ENCODE results near the gene PLCB1. TPM values are rescaled to one million over a fixed set of nuclear protein-coding genes. Genes with fewer than 3 reads are reported as not detected.

The PLCB1 gene
- total RNA-seq, 1 experiment from 2014 or later, result 11.3 TPM

DNA sequence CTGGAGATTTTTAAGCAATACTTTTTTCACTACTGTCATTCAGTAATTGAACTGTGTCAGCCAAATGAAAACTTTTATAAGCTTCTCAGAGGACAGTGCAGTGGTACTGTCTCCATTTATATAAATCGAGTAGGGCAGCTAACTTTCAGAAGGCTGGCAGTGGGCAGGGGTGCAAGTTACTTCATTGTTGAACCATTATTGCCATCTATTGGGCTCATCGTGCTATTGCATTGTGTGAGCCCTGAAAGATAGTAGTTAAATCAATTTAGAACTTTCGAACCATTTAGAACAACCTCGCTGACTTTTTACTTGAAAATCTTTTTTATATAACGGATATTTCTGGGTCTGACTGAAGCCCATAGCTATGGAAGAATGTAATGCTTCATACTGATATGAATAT, 589.0 kb downstream of the PLCB1 start:
- ChIA-PET POLR2A (interaction anchor here (0.6 kb wide), 2 partner anchors 329 to 784 kb away, joined by 4 to 5 read pairs; no protein-coding TSS in a partner anchor), CTCF (interaction anchor here (0.6 to 4.2 kb wide), 26 partner anchors 9 to 785 kb away, joined by 3 to 51 read pairs (median 3); no protein-coding TSS in a partner anchor)
- Mint-ChIP-seq H3K4me1 (no peaks in the 10 kb centered on the region), H3K27me3 (ENCODE audit: low read depth) (no peaks in the 10 kb centered on the region), H3K36me3 (no peaks in the 10 kb centered on the region; the same call in 1 of the 2 replicates), H3K4me3 (no peak overlapping the region), H3K27ac (no peak overlapping the region), H3K9me3 (no peaks in the 10 kb centered on the region)
- DNase-seq (ENCODE audit: low spot score) (peak; percentile 40), ATAC-seq (peak; percentile 82)
- TF ChIP-seq ZNF138 (CRISPR knock-in tag; conservative IDR thresholded peaks at IDR 0.05) (no peak), CTCF (IDR thresholded peaks at IDR 0.05) (peak; percentile 56)

GRCh38 chr20:8722277-8722928, 590.3 kb downstream of the PLCB1 start:
- H3K4me1 Mint-ChIP-seq, result no peaks in the 10 kb centered on the region
- H3K27me3 Mint-ChIP-seq (ENCODE audit: low read depth), result no peaks in the 10 kb centered on the region
- POLR2A ChIA-PET, result interaction anchor here (0.6 kb wide), 2 partner anchors 675 to 786 kb away, joined by 3 to 6 read pairs; no protein-coding TSS in a partner anchor
- DNase-seq (ENCODE audit: low spot score) (peak; percentile 22), ATAC-seq (peak; percentile 86)
- no peaks in the 10 kb centered on the region for H3K9me3 Mint-ChIP-seq
- H3K4me3 Mint-ChIP-seq, result no peak overlapping the region
- H3K36me3 Mint-ChIP-seq, result no peaks in the 10 kb centered on the region; the same call in 1 of the 2 replicates
- CTCF ChIA-PET, result interaction anchor here (0.6 to 4.2 kb wide), 51 partner anchors 8 to 856 kb away, joined by 3 to 51 read pairs (median 4); partner anchors contain the start of genes PLCB1 and TMX4
- no peak overlapping the region for H3K27ac Mint-ChIP-seq
- no peak for TF ChIP-seq ZNF317 (CRISPR knock-in tag; IDR thresholded peaks at IDR 0.05; ENCODE audit: borderline replicate concordance, low read depth)
- peak; percentile 69 for TF ChIP-seq CTCF (IDR thresholded peaks at IDR 0.05)
- TF ChIP-seq, protein P1, sequence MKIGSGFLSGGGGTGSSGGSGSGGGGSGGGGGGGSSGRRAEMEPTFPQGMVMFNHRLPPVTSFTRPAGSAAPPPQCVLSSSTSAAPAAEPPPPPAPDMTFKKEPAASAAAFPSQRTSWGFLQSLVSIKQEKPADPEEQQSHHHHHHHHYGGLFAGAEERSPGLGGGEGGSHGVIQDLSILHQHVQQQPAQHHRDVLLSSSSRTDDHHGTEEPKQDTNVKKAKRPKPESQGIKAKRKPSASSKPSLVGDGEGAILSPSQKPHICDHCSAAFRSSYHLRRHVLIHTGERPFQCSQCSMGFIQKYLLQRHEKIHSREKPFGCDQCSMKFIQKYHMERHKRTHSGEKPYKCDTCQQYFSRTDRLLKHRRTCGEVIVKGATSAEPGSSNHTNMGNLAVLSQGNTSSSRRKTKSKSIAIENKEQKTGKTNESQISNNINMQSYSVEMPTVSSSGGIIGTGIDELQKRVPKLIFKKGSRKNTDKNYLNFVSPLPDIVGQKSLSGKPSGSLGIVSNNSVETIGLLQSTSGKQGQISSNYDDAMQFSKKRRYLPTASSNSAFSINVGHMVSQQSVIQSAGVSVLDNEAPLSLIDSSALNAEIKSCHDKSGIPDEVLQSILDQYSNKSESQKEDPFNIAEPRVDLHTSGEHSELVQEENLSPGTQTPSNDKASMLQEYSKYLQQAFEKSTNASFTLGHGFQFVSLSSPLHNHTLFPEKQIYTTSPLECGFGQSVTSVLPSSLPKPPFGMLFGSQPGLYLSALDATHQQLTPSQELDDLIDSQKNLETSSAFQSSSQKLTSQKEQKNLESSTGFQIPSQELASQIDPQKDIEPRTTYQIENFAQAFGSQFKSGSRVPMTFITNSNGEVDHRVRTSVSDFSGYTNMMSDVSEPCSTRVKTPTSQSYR (CRISPR knock-in tag; IDR thresholded peaks at IDR 0.05), result no peak
- no peak for TF ChIP-seq OVOL2 (CRISPR knock-in tag; IDR thresholded peaks at IDR 0.05; ENCODE audit: borderline replicate concordance)
- no peak for TF ChIP-seq ZNF232 (CRISPR knock-in tag; IDR thresholded peaks at IDR 0.05)
- no peak for TF ChIP-seq ZNF396 (CRISPR knock-in tag; IDR thresholded peaks at IDR 0.05; ENCODE audit: borderline replicate concordance)
- no peak for TF ChIP-seq FOXK1 (CRISPR knock-in tag; IDR thresholded peaks at IDR 0.05)
- TF ChIP-seq, protein P2, sequence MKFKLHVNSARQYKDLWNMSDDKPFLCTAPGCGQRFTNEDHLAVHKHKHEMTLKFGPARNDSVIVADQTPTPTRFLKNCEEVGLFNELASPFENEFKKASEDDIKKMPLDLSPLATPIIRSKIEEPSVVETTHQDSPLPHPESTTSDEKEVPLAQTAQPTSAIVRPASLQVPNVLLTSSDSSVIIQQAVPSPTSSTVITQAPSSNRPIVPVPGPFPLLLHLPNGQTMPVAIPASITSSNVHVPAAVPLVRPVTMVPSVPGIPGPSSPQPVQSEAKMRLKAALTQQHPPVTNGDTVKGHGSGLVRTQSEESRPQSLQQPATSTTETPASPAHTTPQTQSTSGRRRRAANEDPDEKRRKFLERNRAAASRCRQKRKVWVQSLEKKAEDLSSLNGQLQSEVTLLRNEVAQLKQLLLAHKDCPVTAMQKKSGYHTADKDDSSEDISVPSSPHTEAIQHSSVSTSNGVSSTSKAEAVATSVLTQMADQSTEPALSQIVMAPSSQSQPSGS (CRISPR knock-in tag; IDR thresholded peaks at IDR 0.05; ENCODE audit: borderline replicate concordance, low read depth), result no peak
- TF ChIP-seq TEAD1 (CRISPR knock-in tag; IDR thresholded peaks at IDR 0.05), result 0 out of 2 replicates have a peak, but pooled peaks have one; percentile 20
- no peak for TF ChIP-seq ZNF263 (CRISPR knock-in tag; IDR thresholded peaks at IDR 0.05; ENCODE audit: low read depth)
- no peak for TF ChIP-seq ESRRA (CRISPR knock-in tag; IDR thresholded peaks at IDR 0.05; ENCODE audit: borderline replicate concordance)
- TF ChIP-seq USF1 (CRISPR knock-in tag; IDR thresholded peaks at IDR 0.05), result no peak
- TF ChIP-seq E2F5 (CRISPR knock-in tag; IDR thresholded peaks at IDR 0.05), result no peak
- TF ChIP-seq SMAD4 (CRISPR knock-in tag; IDR thresholded peaks at IDR 0.05), result no peak
- no peak for TF ChIP-seq ATF1 (CRISPR knock-in tag; IDR thresholded peaks at IDR 0.05)
- no peak for TF ChIP-seq MLX (CRISPR knock-in tag; IDR thresholded peaks at IDR 0.05)

Measured in WTC11 (cell line).